IMR-90 (cell line): Measurements from ENCODE around the gene GRIA4. TPM values are rescaled to one million over a fixed set of nuclear protein-coding genes. Genes with fewer than 3 reads are reported as not detected.
"Not testable (repeated sequence)": the region's sequence is repeated elsewhere in the genome, so short reads cannot be mapped to it uniquely, and the experiment has no call there.

Experiments used
- ATAC-seq: fragments of 200-7000 bp; cut with Tn5 transposase; 2 replicates; pipeline ENCODE4 v1.9.1; 2020; ENCODE audit warnings: low read depth, mild to moderate bottlenecking, moderate library complexity
- BruUV-seq: library from RNA; stranded (reverse); fragments of 400-500 nt; replicated peaks from 2 replicates; lab custom pipeline; 2021; lab: Mats Ljungman, UMichigan
- CTCF ChIA-PET: fragments of 300-600 bp; formaldehyde crosslinking; extraction: SDS; loops from one replicate; lab custom pipeline; 2021; ENCODE audit warnings: antibody characterized with exemption; lab: Yijun Ruan, JAX
- POLR2A ChIA-PET: fragments of 300-600 bp; sonication (Branson Sonifier 250); formaldehyde crosslinking; loops from one replicate; lab custom pipeline; 2022; ENCODE audit warnings: antibody characterized with exemption; ENCODE audit not compliant: unreplicated experiment; lab: Charles Lee
- DNase-seq: peaks from one replicate; pipeline ENCODE4 v3.0.0; 2013
- H2AFZ ChIP-seq: replicated peaks from 2 replicates; pipeline ENCODE3; 2013; ENCODE audit warnings: low read length, mild to moderate bottlenecking; ENCODE audit not compliant: poor library complexity
- H2AK5ac ChIP-seq: 2 replicates; pipeline ENCODE4 v1.6.1; 2013; ENCODE audit warnings: low read depth, low read length, inconsistent platforms
- H2AK9ac ChIP-seq: replicated peaks from 2 replicates; pipeline ENCODE3; 2013; ENCODE audit warnings: mild to moderate bottlenecking, low read depth, low read length, moderate library complexity; ENCODE audit not compliant: poor library complexity
- H2BK120ac ChIP-seq: 2 replicates; pipeline ENCODE4 v1.6.1; 2013; ENCODE audit warnings: low read depth, low read length, inconsistent platforms
- H2BK15ac ChIP-seq: 3 replicates; pipeline ENCODE4 v1.6.1; 2013; ENCODE audit warnings: low read depth, low read length, inconsistent platforms
- H2BK20ac ChIP-seq: 2 replicates; pipeline ENCODE4 v1.6.1; 2013; ENCODE audit warnings: low read depth, mild to moderate bottlenecking, inconsistent platforms, low read length, moderate library complexity
- H2BK5ac ChIP-seq: 2 replicates; pipeline ENCODE4 v1.6.1; 2013; ENCODE audit warnings: mild to moderate bottlenecking, low read depth, low read length, inconsistent platforms; ENCODE audit not compliant: poor library complexity, severe bottlenecking
- H3K14ac ChIP-seq: replicated peaks from 2 replicates; pipeline ENCODE4 v1.6.1; 2013; ENCODE audit warnings: low read depth, low read length, inconsistent platforms
- H3K18ac ChIP-seq: 2 replicates; pipeline ENCODE4 v1.6.1; 2013; ENCODE audit warnings: low read depth, low read length, control low read depth
- H3K23ac ChIP-seq: 2 replicates; pipeline ENCODE4 v1.6.1; 2013; ENCODE audit warnings: low read depth, low read length, inconsistent platforms
- H3K27ac ChIP-seq: 2 replicates; pipeline ENCODE4 v1.5.1; 2013; ENCODE audit warnings: mild to moderate bottlenecking, control low read depth, low read length; ENCODE audit not compliant: insufficient read depth
- H3K27me3 ChIP-seq: 2 replicates; pipeline ENCODE4 v1.6.1; 2013; ENCODE audit warnings: low read length; ENCODE audit not compliant: control insufficient read depth, insufficient read depth
- H3K36me3 ChIP-seq: 2 replicates; pipeline ENCODE4 v1.6.1; 2013; ENCODE audit warnings: low read length, mixed read lengths; ENCODE audit not compliant: control insufficient read depth, insufficient read depth
- H3K4ac ChIP-seq: 2 replicates; pipeline ENCODE4 v1.6.1; 2013; ENCODE audit warnings: low read depth, low read length, inconsistent platforms
- H3K4me1 ChIP-seq: 2 replicates; pipeline ENCODE4 v1.6.1; 2013; ENCODE audit warnings: low read length, mixed read lengths; ENCODE audit not compliant: control insufficient read depth, insufficient read depth
- H3K4me2 ChIP-seq: 2 replicates; pipeline ENCODE4 v1.6.1; 2013; ENCODE audit warnings: low read depth, mild to moderate bottlenecking, control low read depth, low read length, moderate library complexity
- H3K4me3 ChIP-seq: 2 replicates; pipeline ENCODE4 v1.5.1; 2013; ENCODE audit warnings: low read depth, mild to moderate bottlenecking, control low read depth, low read length, moderate library complexity; ENCODE audit not compliant: insufficient read depth
- H3K56ac ChIP-seq: 2 replicates; pipeline ENCODE4 v1.6.1; 2013; ENCODE audit warnings: low read length, inconsistent platforms; ENCODE audit not compliant: insufficient read depth; ENCODE audit errors: extremely low read depth
- H3K79me1 ChIP-seq, 2 experiments: 2 replicates each; pipeline ENCODE4 v1.6.1; 2013; ENCODE audit warnings: low read length in 2 of 2, inconsistent platforms in 1 of 2, low read depth in 1 of 2
- H3K9ac ChIP-seq: 2 replicates; pipeline ENCODE4 v1.6.1; 2013; ENCODE audit warnings: low read depth, low read length, control low read depth
- H3K9me1 ChIP-seq: 2 replicates; pipeline ENCODE4 v1.6.1; 2013; ENCODE audit warnings: low read length, inconsistent platforms; ENCODE audit not compliant: insufficient read depth
- H3K9me3 ChIP-seq: 2 replicates; pipeline ENCODE4 v1.6.1; 2013; ENCODE audit warnings: low read length; ENCODE audit not compliant: control insufficient read depth, insufficient read depth
- H4K20me1 ChIP-seq: 2 replicates; pipeline ENCODE4 v1.6.1; 2013; ENCODE audit warnings: low read length, inconsistent platforms; ENCODE audit not compliant: insufficient read depth
- H4K5ac ChIP-seq: 2 replicates; pipeline ENCODE4 v1.6.1; 2013; ENCODE audit warnings: mild to moderate bottlenecking, low read depth, low read length, control low read depth
- H4K8ac ChIP-seq, 2 experiments: 2 replicates each; pipeline ENCODE4 v1.6.1; 2013; ENCODE audit warnings: low read depth in 2 of 2, low read length in 2 of 2, control low read depth in 1 of 2, inconsistent platforms in 1 of 2
- H4K91ac ChIP-seq: 2 replicates; pipeline ENCODE4 v1.6.1; 2013; ENCODE audit warnings: low read depth, low read length, inconsistent platforms; ENCODE audit not compliant: insufficient read depth
- WGBS, 2 experiments: methylation state at CpG; one replicate each; pipeline versions ENCODE4 v1.1.5 to v1.1.7; 2013; ENCODE audit warnings: missing lambda C conversion rate in 2 of 2; ENCODE audit not compliant: insufficient read length in 1 of 2; ENCODE audit errors: extremely low coverage in 2 of 2; 5-methylcytosine and 5-hydroxymethylcytosine counted together
- dilution Hi-C: fragments of 300-500 bp; cut with HindIII; formaldehyde crosslinking; loops from one replicate; pipeline ENCODE4 v1.14.3; 2018; ENCODE audit warnings: low sequenced_read_pairs; ENCODE audit not compliant: unreplicated experiment
- in situ Hi-C: fragments of 300-500 bp; cut with MboI; formaldehyde crosslinking; loops from 3 replicates; pipeline ENCODE4 v1.14.3; 2019; ENCODE audit warnings: low sequenced_read_pairs, inconsistent platforms, mixed read lengths
- intact Hi-C: fragments of 100-400 bp; cut with micrococcal nuclease; formaldehyde crosslinking; loops from 2 replicates; pipeline ENCODE4 v1.10.0; 2022
- polyA plus RNA-seq, 3 experiments: library from polyadenylated mRNA; depleted of rRNA; stranded (reverse); fragments of >200 nt; gene quantifications; 2 replicates each; pipeline ENCODE4 v1.2.3, GENCODE V29; 2012; ENCODE audit warnings: low replicate concordance in 1 of 3
- total RNA-seq: library from RNA; depleted of rRNA; stranded (reverse); fragments of >200 nt; gene quantifications from 2 replicates; pipeline ENCODE4 v1.2.3, GENCODE V29; 2012

GRIA4 gene
- total and polyA plus RNA-seq, 2 of the 4 experiments (the other 2 are of a cell fraction) = 0.36 to 1.0 TPM

- dilution Hi-C loops = not testable (repeated sequence)
Measured at GRCh38 chr11:105785850-105786249, 176.0 kb downstream of the GRIA4 start.

More at GRCh38 chr11:105785850-105786249, 176.0 kb downstream of the GRIA4 start:
- H4K5ac ChIP-seq, POLR2A ChIA-PET, H2BK120ac ChIP-seq, in situ Hi-C loops, H3K18ac ChIP-seq, H3K9me3 ChIP-seq, H2AFZ ChIP-seq, H2AK5ac ChIP-seq, CTCF ChIA-PET, BruUV-seq, H4K8ac ChIP-seq, H2BK15ac ChIP-seq, H3K56ac ChIP-seq, H3K23ac ChIP-seq, H3K79me1 ChIP-seq, H2BK5ac ChIP-seq, H3K4me2 ChIP-seq, ATAC-seq, DNase-seq, H3K14ac ChIP-seq, H3K36me3 ChIP-seq, H3K4me1 ChIP-seq, H3K9ac ChIP-seq, H3K4me3 ChIP-seq, intact Hi-C loops, H4K20me1 ChIP-seq, H3K9me1 ChIP-seq, H2BK20ac ChIP-seq, H4K91ac ChIP-seq, H3K27me3 ChIP-seq, H2AK9ac ChIP-seq, H3K4ac ChIP-seq, H3K27ac ChIP-seq: not testable (repeated sequence)
- no CpG with 5 or more reads among the region's 6 CpGs for WGBS, 2 experiments
